ENCODE results near the gene ZNF593OS.

ZNF593OS gene

GRCh38 chr1:26184086-26184485 is 12.5 kb upstream of the ZNF593OS start:
- no peak for DNase-seq (ENCODE audit: low read depth)

- no peak for DNase-seq (ENCODE audit: low read depth)
Observed at GRCh38 chr1:26182383-26182696, 10.7 kb upstream of the ZNF593OS start.

GRCh38 chr1:26181586-26182382 is 10.2 kb upstream of the ZNF593OS start:
- no peak for DNase-seq (ENCODE audit: low read depth)

- DNase-seq (ENCODE audit: low read depth) = no peak
Observed at GRCh38 chr1:26180010-26180506, 8.4 kb upstream of the ZNF593OS start.

- no peak for DNase-seq (ENCODE audit: low read depth)
Observed at GRCh38 chr1:26177182-26177684, 5.6 kb upstream of the ZNF593OS start, which contains the start of gene CNKSR1. Gene CNKSR1, plus strand, starts transcription at chr1:26177491. Its CDS starts 57 bp downstream, at chr1:26177548.

GRCh38 chr1:26175346-26175745 is 3.7 kb upstream of the ZNF593OS start:
- DNase-seq (ENCODE audit: low read depth) = no peak

GRCh38 chr1:26170472-26170821 is 1.2 kb downstream of the ZNF593OS start:
- DNase-seq (ENCODE audit: low read depth) = no peak

GRCh38 chr1:26169669-26170471 is 1.8 kb downstream of the ZNF593OS start, which contains the start of gene ZNF593:
Gene ZNF593, plus strand, starts transcription at chr1:26169908. Its CDS starts 76 bp downstream, at chr1:26169984.
- peak; percentile 64 for DNase-seq (ENCODE audit: low read depth)

- no peak for DNase-seq (ENCODE audit: low read depth)
Observed at GRCh38 chr1:26169198-26169554, 2.5 kb downstream of the ZNF593OS start.

- no peak for DNase-seq (ENCODE audit: low read depth)
Observed at GRCh38 chr1:26168410-26169197, 3.0 kb downstream of the ZNF593OS start, which contains the start of gene C1orf232. Gene C1orf232, minus strand, starts transcription at chr1:26168963. Its CDS starts 464 bp downstream, at chr1:26168499.

GRCh38 chr1:26166719-26167281 is 4.8 kb downstream of the ZNF593OS start:
- DNase-seq (ENCODE audit: low read depth) = no peak

- DNase-seq (ENCODE audit: low read depth) = no peak
Observed at GRCh38 chr1:26164861-26165842, 6.5 kb downstream of the ZNF593OS start.

GRCh38 chr1:26164036-26164860 is 7.4 kb downstream of the ZNF593OS start:
- no peak for DNase-seq (ENCODE audit: low read depth)

GRCh38 chr1:26163684-26164035 is 8.0 kb downstream of the ZNF593OS start:
- DNase-seq (ENCODE audit: low read depth) = no peak

GRCh38 chr1:26162220-26162709 is 9.4 kb downstream of the ZNF593OS start:
- no peak for DNase-seq (ENCODE audit: low read depth)

GRCh38 chr1:26161415-26162219 is 10.0 kb downstream of the ZNF593OS start:
- DNase-seq (ENCODE audit: low read depth) = no peak

- DNase-seq (ENCODE audit: low read depth) = no peak
Observed at GRCh38 chr1:26160527-26161414, 10.9 kb downstream of the ZNF593OS start.

GRCh38 chr1:26159743-26160039 is 11.9 kb downstream of the ZNF593OS start:
- no peak for DNase-seq (ENCODE audit: low read depth)
